Ovary (tissue), 9 donors: Measurements from ENCODE around the gene RAF1. TPM values are rescaled to one million over a fixed set of nuclear protein-coding genes. Genes with fewer than 3 reads are reported as not detected.
A peak's percentile ranks its signal among the peaks of the same experiment; 100 is the strongest.

Experiments
- DNase-seq, 5 donors: peaks; one replicate each; pipeline ENCODE4 v3.0.0-alpha.2; 2019 to 2020
- H3K27ac ChIP-seq, 2 donors: fragments of 200-600 bp; one replicate each; pipeline versions ENCODE4 v1.5.1 to v1.8.0; 2019 to 2022
- H3K27me3 ChIP-seq: fragments of 200-600 bp; one replicate; pipeline ENCODE4 v1.8.0; 2022
- H3K36me3 ChIP-seq: fragments of 200-600 bp; sonication (generic); one replicate; pipeline ENCODE4 v1.5.1; 2019
- H3K4me1 ChIP-seq: one replicate; pipeline ENCODE4 v1.8.1; 2013; ENCODE audit warnings: mild to moderate bottlenecking, moderate library complexity; ENCODE audit not compliant: insufficient read depth
- H3K4me3 ChIP-seq: fragments of 200-600 bp; sonication (generic); one replicate; pipeline ENCODE4 v1.5.1; 2017
- H3K9me3 ChIP-seq, 2 donors: fragments of 200-600 bp in 1 of 2; sonication (generic) in 1 of 2; one replicate each; pipeline versions ENCODE4 v1.5.1 to v1.8.1; 2013 to 2019; ENCODE audit warnings: mild to moderate bottlenecking in 1 of 2, moderate library complexity in 1 of 2
- EP300 ChIP-seq: sonication (generic); formaldehyde crosslinking; IDR thresholded peaks from one replicate; pipeline ENCODE4 v1.6.1; 2017; ENCODE audit warnings: antibody characterized with exemption
- POLR2A ChIP-seq: fragments of 450-650 bp; IDR thresholded peaks from one replicate; pipeline ENCODE4 v1.6.1; 2017; ENCODE audit warnings: antibody characterized with exemption, mild to moderate bottlenecking, moderate library complexity
- WGBS, 3 donors: extraction: QIAGEN DNeasy Blood & Tissue Kit in 1 of 3; methylation state at CpG; one replicate each; pipeline versions ENCODE4 v1.1.5 to v1.1.7; 2013 to 2017; 5-methylcytosine and 5-hydroxymethylcytosine counted together
- intact Hi-C, 4 donors: fragments of 100-400 bp; cut with DNase I; formaldehyde crosslinking; loops; one replicate each; pipeline versions ENCODE4 v1.11.0 to v1.15.1; 2022 to 2023
- polyA plus RNA-seq, 2 donors: library from polyadenylated mRNA; stranded (reverse); fragments of 200-250 nt in 1 of 2; fragments of 350-450 nt in 1 of 2; fragmentation: Illumina TruSeq in 1 of 2; extraction: RNeasy Lipid Tissue Mini Kit (QIAGEN cat#74804) in 1 of 2; gene quantifications; one replicate each; pipeline ENCODE4 v1.2.3, GENCODE V29; 2013 to 2014
- total RNA-seq, 7 donors: library from RNA; depleted of rRNA in 2 of 7; stranded (reverse); fragments of >200 nt in 2 of 7; fragmentation: NEBNext Ultra II Directional in 3 of 7; extraction: Animal tissue kit (Norgen Biotek cat#: 25700) in 3 of 7; gene quantifications; one replicate each; pipeline versions ENCODE4 v1.1.0 to v1.2.4, GENCODE V29; 2016 to 2023
- TF ChIP-seq, protein P1 (sequence below), 3 donors: fragments of 450-650 bp in 2 of 3; fragments of 200-600 bp in 1 of 3; IDR thresholded peaks; one replicate each; pipeline versions ENCODE4 v1.5.1 to v1.8.0; 2016 to 2022; ENCODE audit warnings: antibody characterized with exemption in 3 of 3, mild to moderate bottlenecking in 1 of 3
- donor health status: DM: no; HTN: no; CAD: no; lungs with moderate emphysema.
- donor health status: DM: no; HTN: no; CAD: no.
- donor health status: Bipolar disorder and iron deficiency.
- donor health status: DM: yes; HTN: yes; CAD: no.
- donor health status: DM: no; HTN: no; CAD: no.
- donor health status: DM: yes; HTN: yes; CAD: no.

Gene RAF1
- total and polyA plus RNA-seq, 9 donors = 62.1 to 106 (median 78.8) TPM

GRCh38 chr3:12591997-12592715 is 71.8 kb downstream of the RAF1 start:
- no peak overlapping the region for H3K4me3 ChIP-seq
- no peak for TF ChIP-seq POLR2A
- TF ChIP-seq, protein P1, sequence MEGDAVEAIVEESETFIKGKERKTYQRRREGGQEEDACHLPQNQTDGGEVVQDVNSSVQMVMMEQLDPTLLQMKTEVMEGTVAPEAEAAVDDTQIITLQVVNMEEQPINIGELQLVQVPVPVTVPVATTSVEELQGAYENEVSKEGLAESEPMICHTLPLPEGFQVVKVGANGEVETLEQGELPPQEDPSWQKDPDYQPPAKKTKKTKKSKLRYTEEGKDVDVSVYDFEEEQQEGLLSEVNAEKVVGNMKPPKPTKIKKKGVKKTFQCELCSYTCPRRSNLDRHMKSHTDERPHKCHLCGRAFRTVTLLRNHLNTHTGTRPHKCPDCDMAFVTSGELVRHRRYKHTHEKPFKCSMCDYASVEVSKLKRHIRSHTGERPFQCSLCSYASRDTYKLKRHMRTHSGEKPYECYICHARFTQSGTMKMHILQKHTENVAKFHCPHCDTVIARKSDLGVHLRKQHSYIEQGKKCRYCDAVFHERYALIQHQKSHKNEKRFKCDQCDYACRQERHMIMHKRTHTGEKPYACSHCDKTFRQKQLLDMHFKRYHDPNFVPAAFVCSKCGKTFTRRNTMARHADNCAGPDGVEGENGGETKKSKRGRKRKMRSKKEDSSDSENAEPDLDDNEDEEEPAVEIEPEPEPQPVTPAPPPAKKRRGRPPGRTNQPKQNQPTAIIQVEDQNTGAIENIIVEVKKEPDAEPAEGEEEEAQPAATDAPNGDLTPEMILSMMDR (IDR thresholded peaks at IDR 0.05) = no peak
- TF ChIP-seq EP300 = no peak
- no peaks in the 10 kb centered on the region for H3K4me1 ChIP-seq
- no peak for DNase-seq
- intact Hi-C loops = no loop called here
- peak overlapping the region in 1 of 2 donors; percentile 24 for H3K27ac ChIP-seq
- WGBS, 3 donors = 56 to 66% (median 62%) methylated on average over 4 of the region's 4 CpGs
- H3K27me3 ChIP-seq = no peaks in the 10 kb centered on the region
- H3K9me3 ChIP-seq = no peaks in the 10 kb centered on the region
- no peaks in the 10 kb centered on the region for H3K36me3 ChIP-seq

- no peaks in the 10 kb centered on the region for H3K4me1 ChIP-seq
- no peaks in the 10 kb centered on the region for H3K27me3 ChIP-seq
- WGBS, 3 donors = 94 to 97% (median 96%) methylated on average over 6 of the region's 6 CpGs
- H3K4me3 ChIP-seq = no peak overlapping the region
- no peak for DNase-seq
- intact Hi-C loops = no loop called here
- no peaks in the 10 kb centered on the region for H3K9me3 ChIP-seq
- no peaks in the 10 kb centered on the region for H3K36me3 ChIP-seq
- TF ChIP-seq EP300 (no peak), POLR2A (no peak)
- TF ChIP-seq, protein P1 (IDR thresholded peaks at IDR 0.05) = no peak
- peak overlapping the region in 1 of 2 donors; percentile 24 for H3K27ac ChIP-seq
Observed at GRCh38 chr3:12591456-12591855, 72.5 kb downstream of the RAF1 start.

GRCh38 chr3:12590096-12590495 is 73.8 kb downstream of the RAF1 start:
- Histone ChIP-seq H3K27ac (no peak overlapping the region), H3K4me1 (no peaks in the 10 kb centered on the region), H3K36me3 (no peaks in the 10 kb centered on the region), H3K27me3 (no peaks in the 10 kb centered on the region), H3K9me3 (no peaks in the 10 kb centered on the region), H3K4me3 (no peak overlapping the region)
- 91 to 97% (median 97%) methylated on average over 1 to 4 of the region's 4 CpGs for WGBS, 3 donors
- DNase-seq = no peak
- no peak for TF ChIP-seq EP300
- TF ChIP-seq POLR2A = no peak
- TF ChIP-seq, protein P1 (IDR thresholded peaks at IDR 0.05) = no peak
- intact Hi-C loops = no loop called here

DNA sequence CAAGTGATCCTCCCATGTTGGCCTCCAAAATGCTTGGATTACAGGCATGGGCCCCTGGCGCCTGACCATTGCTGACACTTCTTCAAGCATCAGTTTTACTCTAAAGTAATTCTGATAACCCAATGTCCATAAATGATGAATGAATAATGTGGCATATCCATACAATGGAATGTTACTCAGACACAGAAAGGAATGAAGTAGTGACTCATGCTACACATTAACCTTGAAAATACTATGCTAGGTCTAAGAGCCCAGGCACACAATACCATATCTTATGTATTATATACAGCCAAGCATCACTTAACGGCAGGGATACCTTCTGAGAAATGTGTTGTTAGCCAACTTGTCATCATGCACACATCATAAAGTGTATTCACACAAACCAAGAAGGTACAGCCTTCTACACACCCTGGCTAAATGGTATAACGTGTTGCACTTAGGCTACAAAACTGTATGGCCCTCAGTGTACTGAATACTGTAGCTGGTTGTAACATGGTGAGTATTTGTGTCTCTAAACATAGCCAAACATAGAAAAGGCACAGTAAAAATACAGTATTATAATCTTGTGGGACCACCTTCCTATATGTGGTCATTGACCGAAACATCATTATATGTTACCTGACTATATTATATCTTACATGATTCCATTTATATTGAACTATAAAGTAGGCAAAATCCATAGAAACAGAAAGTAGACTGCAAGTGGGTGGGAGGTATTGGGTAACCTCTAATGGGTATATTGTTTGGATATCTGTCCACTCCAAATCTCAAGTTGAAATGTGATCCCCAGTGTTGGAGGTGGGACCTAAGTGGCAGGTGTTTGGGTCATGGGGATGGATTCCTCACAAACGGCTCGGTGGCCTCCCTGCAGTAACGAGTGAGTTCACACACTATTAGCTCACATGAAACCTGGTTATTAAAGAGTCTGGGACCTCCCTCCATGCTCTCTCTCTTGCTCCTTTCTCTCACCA is 75.6 kb downstream of the RAF1 start:
- Histone ChIP-seq H3K4me1 (no peaks in the 10 kb centered on the region), H3K9me3 (no peaks in the 10 kb centered on the region), H3K36me3 (no peaks in the 10 kb centered on the region), H3K27me3 (no peaks in the 10 kb centered on the region), H3K27ac (no peak overlapping the region), H3K4me3 (no peak overlapping the region)
- DNase-seq = no peak
- intact Hi-C loops = no loop called here
- WGBS, 3 donors = 76 to 82% (median 77%) methylated on average over 7 of the region's 7 CpGs
- TF ChIP-seq POLR2A (no peak), EP300 (no peak)
- TF ChIP-seq, protein P1 (IDR thresholded peaks at IDR 0.05) = no peak
